ENCODE measurements around the gene L3MBTL2.
A peak's percentile ranks its signal among the peaks of the same experiment; 100 is the strongest.

Gene L3MBTL2

GRCh38 chr22:41215409-41215808, 10.3 kb downstream of the L3MBTL2 start:
- Histone ChIP-seq H3K36me3 (ENCODE audit: insufficient read depth, insufficient read length, low read length) (peaks cover 55% of the 10 kb centered on the region), H3K9me3 (ENCODE audit: insufficient read depth, low read length) (no peaks in the 10 kb centered on the region), H3K4me1 (ENCODE audit: insufficient read depth, insufficient read length) (peaks cover 12% of the 10 kb centered on the region), H3K27me3 (ENCODE audit: insufficient read depth, insufficient read length) (no peaks in the 10 kb centered on the region), H3K4me3 (ENCODE audit: insufficient read length, low read depth) (no peak overlapping the region), H3K9ac (ENCODE audit: insufficient read length, low read depth) (no peak overlapping the region)
- no peak for TF ChIP-seq YY1 (IDR thresholded peaks at IDR 0.05; ENCODE audit: insufficient read depth, insufficient read length)
- TF ChIP-seq SUZ12 (IDR thresholded peaks at IDR 0.05; ENCODE audit: extremely low read depth, insufficient read depth, insufficient read length) = no peak
- TF ChIP-seq ZNF274 (IDR thresholded peaks at IDR 0.05; ENCODE audit: low read depth, low read length) = no peak
- no peak for DNase-seq (ENCODE audit: low read depth, low spot score)

GRCh38 chr22:41215926-41216325, 10.8 kb downstream of the L3MBTL2 start:
- Histone ChIP-seq H3K9me3 (ENCODE audit: insufficient read depth, low read length) (peaks cover 4% of the 10 kb centered on the region; the same call in 1 of the 2 replicates), H3K4me3 (ENCODE audit: insufficient read length, low read depth) (no peak overlapping the region), H3K36me3 (ENCODE audit: insufficient read depth, insufficient read length, low read length) (peaks cover 58% of the 10 kb centered on the region), H3K4me1 (ENCODE audit: insufficient read depth, insufficient read length) (peaks cover 12% of the 10 kb centered on the region), H3K27me3 (ENCODE audit: insufficient read depth, insufficient read length) (no peaks in the 10 kb centered on the region), H3K9ac (ENCODE audit: insufficient read length, low read depth) (no peak overlapping the region)
- TF ChIP-seq ZNF274 (IDR thresholded peaks at IDR 0.05; ENCODE audit: low read depth, low read length) (no peak), YY1 (IDR thresholded peaks at IDR 0.05; ENCODE audit: insufficient read depth, insufficient read length) (no peak), SUZ12 (IDR thresholded peaks at IDR 0.05; ENCODE audit: extremely low read depth, insufficient read depth, insufficient read length) (no peak)
- DNase-seq (ENCODE audit: low read depth, low spot score) = no peak

- Histone ChIP-seq H3K4me3 (ENCODE audit: insufficient read length, low read depth) (no peak overlapping the region), H3K36me3 (ENCODE audit: insufficient read depth, insufficient read length, low read length) (peaks cover 61% of the 10 kb centered on the region), H3K9ac (ENCODE audit: insufficient read length, low read depth) (peak overlapping the region; percentile 42), H3K4me1 (ENCODE audit: insufficient read depth, insufficient read length) (peaks cover 12% of the 10 kb centered on the region), H3K27me3 (ENCODE audit: insufficient read depth, insufficient read length) (no peaks in the 10 kb centered on the region), H3K9me3 (ENCODE audit: insufficient read depth, low read length) (peaks cover 4% of the 10 kb centered on the region; the same call in 1 of the 2 replicates)
- DNase-seq (ENCODE audit: low read depth, low spot score) = no peak
- TF ChIP-seq ZNF274 (IDR thresholded peaks at IDR 0.05; ENCODE audit: low read depth, low read length) (no peak), SUZ12 (IDR thresholded peaks at IDR 0.05; ENCODE audit: extremely low read depth, insufficient read depth, insufficient read length) (no peak), YY1 (IDR thresholded peaks at IDR 0.05; ENCODE audit: insufficient read depth, insufficient read length) (no peak)
These were observed 11.9 kb downstream of the L3MBTL2 start for GRCh38 chr22:41216984-41217383.

GRCh38 chr22:41217553-41218157, 12.5 kb downstream of the L3MBTL2 start:
- Histone ChIP-seq H3K9ac (ENCODE audit: insufficient read length, low read depth) (peak overlapping the region; percentile 42), H3K36me3 (ENCODE audit: insufficient read depth, insufficient read length, low read length) (peaks cover 65% of the 10 kb centered on the region), H3K9me3 (ENCODE audit: insufficient read depth, low read length) (peaks cover 4% of the 10 kb centered on the region; the same call in 1 of the 2 replicates), H3K4me1 (ENCODE audit: insufficient read depth, insufficient read length) (peaks cover 12% of the 10 kb centered on the region), H3K27me3 (ENCODE audit: insufficient read depth, insufficient read length) (no peaks in the 10 kb centered on the region), H3K4me3 (ENCODE audit: insufficient read length, low read depth) (no peak overlapping the region)
- no peak for TF ChIP-seq SUZ12 (IDR thresholded peaks at IDR 0.05; ENCODE audit: extremely low read depth, insufficient read depth, insufficient read length)
- TF ChIP-seq YY1 (IDR thresholded peaks at IDR 0.05; ENCODE audit: insufficient read depth, insufficient read length) = no peak
- no peak for TF ChIP-seq ZNF274 (IDR thresholded peaks at IDR 0.05; ENCODE audit: low read depth, low read length)
- no peak for DNase-seq (ENCODE audit: low read depth, low spot score)

- H3K9ac ChIP-seq (ENCODE audit: insufficient read length, low read depth) = no peak overlapping the region
- peaks cover 86% of the 10 kb centered on the region for H3K36me3 ChIP-seq (ENCODE audit: insufficient read depth, insufficient read length, low read length)
These were observed 17.9 kb downstream of the L3MBTL2 start for GRCh38 chr22:41222846-41223507.

GRCh38 chr22:41223535-41223934, 18.4 kb downstream of the L3MBTL2 start:
- TF ChIP-seq ZNF274 (IDR thresholded peaks at IDR 0.05; ENCODE audit: low read depth, low read length) (no peak), YY1 (IDR thresholded peaks at IDR 0.05; ENCODE audit: insufficient read depth, insufficient read length) (no peak), SUZ12 (IDR thresholded peaks at IDR 0.05; ENCODE audit: extremely low read depth, insufficient read depth, insufficient read length) (no peak)
- Histone ChIP-seq H3K36me3 (ENCODE audit: insufficient read depth, insufficient read length, low read length) (peaks cover 89% of the 10 kb centered on the region), H3K4me3 (ENCODE audit: insufficient read length, low read depth) (no peak overlapping the region), H3K9ac (ENCODE audit: insufficient read length, low read depth) (no peak overlapping the region), H3K4me1 (ENCODE audit: insufficient read depth, insufficient read length) (no peaks in the 10 kb centered on the region), H3K27me3 (ENCODE audit: insufficient read depth, insufficient read length) (no peaks in the 10 kb centered on the region), H3K9me3 (ENCODE audit: insufficient read depth, low read length) (peaks cover 4% of the 10 kb centered on the region; the same call in 1 of the 2 replicates)
- no peak for DNase-seq (ENCODE audit: low read depth, low spot score)

More at GRCh38 chr22:41222846-41223507, 17.9 kb downstream of the L3MBTL2 start:
- TF ChIP-seq ZNF274 (IDR thresholded peaks at IDR 0.05; ENCODE audit: low read depth, low read length) (no peak), SUZ12 (IDR thresholded peaks at IDR 0.05; ENCODE audit: extremely low read depth, insufficient read depth, insufficient read length) (no peak), YY1 (IDR thresholded peaks at IDR 0.05; ENCODE audit: insufficient read depth, insufficient read length) (no peak)
- DNase-seq (ENCODE audit: low read depth, low spot score) = no peak
- Histone ChIP-seq H3K4me1 (ENCODE audit: insufficient read depth, insufficient read length) (no peaks in the 10 kb centered on the region), H3K9me3 (ENCODE audit: insufficient read depth, low read length) (peaks cover 4% of the 10 kb centered on the region; the same call in 1 of the 2 replicates), H3K4me3 (ENCODE audit: insufficient read length, low read depth) (no peak overlapping the region), H3K27me3 (ENCODE audit: insufficient read depth, insufficient read length) (no peaks in the 10 kb centered on the region)

Measured in NT2/D1 (cell line).